K562 (cell line): ENCODE data around the gene TMEM208. TPM values are rescaled to one million over a fixed set of nuclear protein-coding genes. Genes with fewer than 3 reads are reported as not detected.

ENCODE experiments used
- ATAC-seq: fragments of 200-7000 bp; cut with Tn5 transposase; 3 replicates; pipeline ENCODE4 v1.9.1; 2020; ENCODE audit warnings: moderate library complexity
- BruUV-seq: library from RNA; stranded (reverse); fragments of 400-500 nt; replicated peaks from 2 replicates; lab custom pipeline; 2021; lab: Mats Ljungman, UMichigan
- CTCF ChIA-PET: fragments of 300-600 bp; formaldehyde crosslinking; extraction: SDS; loops from one replicate; lab custom pipeline; 2021; ENCODE audit warnings: low intra/inter-chr PET ratio; lab: Yijun Ruan, JAX
- POLR2A ChIA-PET: fragments of 300-600, 350-650 bp; sonication (Branson Sonifier 250); formaldehyde crosslinking; extraction: SDS; loops from one replicate; lab custom pipeline; 2021; ENCODE audit warnings: antibody characterized with exemption, inconsistent platforms; lab: Yijun Ruan, JAX
- DNase-seq, 4 experiments: peaks; one replicate each; pipeline versions ENCODE4 v3.0.0 to v3.0.0-alpha.2; 2011 to 2018; ENCODE audit warnings: low spot score in 3 of 4, mixed read lengths in 3 of 4; ENCODE audit errors: extremely low read depth in 1 of 4
- FAIRE-seq: peaks from 2 replicates; lab custom pipeline; 2011; peaks lifted over from hg19 to GRCh38; lab: Jason Lieb, UNC
- H2AFZ ChIP-seq: 2 replicates; pipeline ENCODE4 v1.6.0; 2011; ENCODE audit warnings: low read depth, low read length, control low read depth, inconsistent platforms
- H3K27ac ChIP-seq: fragments of 200-600 bp; 3 replicates; pipeline ENCODE4 v1.8.0; 2011; ENCODE audit warnings: low read depth, mild to moderate bottlenecking, control low read depth, inconsistent platforms, low read length, moderate library complexity, mixed read lengths; ENCODE audit errors: extremely low read depth
- H3K27me3 ChIP-seq, 2 experiments: fragments of 300-600 bp in 1 of 2; 2 replicates in 1 of 2; 3 replicates in 1 of 2; pipeline versions ENCODE4 v1.6.0 to v1.8.0; 2011; ENCODE audit warnings: inconsistent platforms in 2 of 2, low read length in 2 of 2, mild to moderate bottlenecking in 1 of 2, mixed read lengths in 1 of 2, moderate library complexity in 1 of 2; ENCODE audit not compliant: control insufficient read depth in 2 of 2, insufficient read depth in 2 of 2
- H3K36me3 ChIP-seq: fragments of 300-600 bp; 3 replicates; pipeline ENCODE4 v1.8.0; 2011; ENCODE audit warnings: mild to moderate bottlenecking, low read length, inconsistent platforms; ENCODE audit not compliant: control insufficient read depth, insufficient read depth
- H3K4me1 ChIP-seq, 2 experiments: fragments of 200-600 bp in 1 of 2; replicated peaks in 1 of 2; 2 replicates in 1 of 2; 3 replicates in 1 of 2; pipeline versions ENCODE4 v1.5.1 to v1.8.0; 2011; ENCODE audit warnings: inconsistent platforms in 2 of 2, low read length in 2 of 2, mild to moderate bottlenecking in 1 of 2, mixed read lengths in 1 of 2, moderate library complexity in 1 of 2; ENCODE audit not compliant: control insufficient read depth in 2 of 2, insufficient read depth in 2 of 2
- H3K4me2 ChIP-seq: 2 replicates; pipeline ENCODE4 v1.6.1; 2011; ENCODE audit warnings: low read length, control low read depth, inconsistent platforms, mixed read lengths; ENCODE audit not compliant: insufficient read depth
- H3K4me3 ChIP-seq: fragments of 200-600 bp; sonication (generic), shearing (Covaris generic); 2 replicates; pipeline ENCODE4 v1.5.1; 2016; ENCODE audit warnings: control low read depth, inconsistent platforms
- H3K79me2 ChIP-seq: fragments of 200-600 bp; 3 replicates; pipeline ENCODE4 v1.8.0; 2011; ENCODE audit warnings: low read length, inconsistent platforms; ENCODE audit not compliant: control insufficient read depth, insufficient read depth
- H3K9ac ChIP-seq, 2 experiments: 2 replicates each; pipeline versions ENCODE4 v1.6.0 to v1.6.1; 2011; ENCODE audit warnings: low read depth in 2 of 2, low read length in 2 of 2, control low read depth in 1 of 2, inconsistent platforms in 1 of 2, mild to moderate bottlenecking in 1 of 2, mixed read lengths in 1 of 2; ENCODE audit not compliant: insufficient read depth in 1 of 2
- H3K9me1 ChIP-seq: one replicate; pipeline ENCODE4 v1.6.0; 2011; ENCODE audit warnings: inconsistent platforms, mild to moderate bottlenecking, low read length, moderate library complexity; ENCODE audit not compliant: control insufficient read depth, insufficient read depth
- H3K9me3 ChIP-seq: replicated peaks from 2 replicates; pipeline ENCODE4 v1.5.1; 2011; ENCODE audit warnings: low read depth, low read length, inconsistent platforms; ENCODE audit not compliant: control insufficient read depth, insufficient read depth
- H4K20me1 ChIP-seq: replicated peaks from 2 replicates; pipeline ENCODE4 v1.6.1; 2011; ENCODE audit warnings: low read length, inconsistent platforms, mixed read lengths; ENCODE audit not compliant: control insufficient read depth, insufficient read depth
- CHD7 ChIP-seq: fragments of 200-600 bp; sonication (generic); IDR thresholded peaks from one replicate; pipeline ENCODE4 v1.6.1; 2012; ENCODE audit warnings: mild to moderate bottlenecking, low read depth, low read length, inconsistent platforms
- IRF2 ChIP-seq: sonication (generic); formaldehyde crosslinking; IDR thresholded peaks from 2 replicates; pipeline ENCODE4 v1.8.1; 2022; ENCODE audit warnings: mild to moderate bottlenecking, missing genetic modification reagents
- TAF9B ChIP-seq: fragments of 450-650 bp; IDR thresholded peaks from 2 replicates; pipeline ENCODE4 v1.6.1; 2018; ENCODE audit warnings: mild to moderate bottlenecking; ENCODE audit not compliant: partially characterized antibody
- WGBS: fragments of 100-300 bp; shearing (Covaris generic); methylation state at CpG from one replicate; pipeline ENCODE4 v1.1.6; 2016; ENCODE audit warnings: low coverage, mixed read lengths; ENCODE audit not compliant: insufficient coverage; ENCODE audit errors: missing lambda C conversion rate; 5-methylcytosine and 5-hydroxymethylcytosine counted together
- in situ Hi-C: fragments of 300-500 bp; cut with MboI; formaldehyde crosslinking; loops from 4 replicates; pipeline ENCODE4 v1.15.0; 2018; ENCODE audit warnings: inconsistent platforms, mixed read lengths
- intact Hi-C: fragments of 100-400 bp; cut with micrococcal nuclease; formaldehyde crosslinking; loops from 2 replicates; pipeline ENCODE4 v1.14.2; 2022
- polyA plus RNA-seq, 8 experiments: library from polyadenylated mRNA; depleted of rRNA in 4 of 8; stranded (reverse) in 5 of 8; unstranded in 3 of 8; fragments of >200 nt; fragmentation: Nextera tagmentation in 2 of 8; fragmentation: Illumina TruSeq in 1 of 8; extraction: Ambion mirVana in 2 of 8; extraction: Trizol in 1 of 8; gene quantifications; 2 replicates each; pipeline versions ENCODE4 v1.2.1 to v1.2.3, GENCODE V29; 2011 to 2014; ENCODE audit warnings: inconsistent platforms in 1 of 8, missing spikeins in 1 of 8
- total RNA-seq, 7 experiments: library from RNA; depleted of rRNA in 6 of 7; stranded (reverse); fragments of >200 nt in 6 of 7; fragmentation: Illumina TruSeq in 2 of 7; extraction: Trizol in 2 of 7; gene quantifications; 2 replicates each; pipeline versions ENCODE4 v1.2.1 to v1.2.3, GENCODE V29; 2011 to 2021; ENCODE audit warnings: low replicate concordance in 1 of 7
- TF ChIP-seq, protein P1 (sequence below): fragments of 450-650 bp; formaldehyde crosslinking; IDR thresholded peaks from 2 replicates; pipeline ENCODE4 v1.4.0; 2022; ENCODE audit warnings: mild to moderate bottlenecking, moderate library complexity

Gene TMEM208
- total and polyA plus RNA-seq, 9 of the 15 experiments (the other 6 are each of a cell fraction or from before 2014, with no cell fraction given): 31.8 to 239 (median 54.3) TPM

GRCh38 chr16:67206838-67207248 lies 20.1 kb upstream of the TMEM208 start:
- intact Hi-C loops: no loop called here
- ATAC-seq: peak; percentile 44
- no peaks in the 10 kb centered on the region for H3K79me2 ChIP-seq
- H2AFZ ChIP-seq: no peak overlapping the region
- 82% methylated on average over 3 of the region's 3 CpGs for WGBS
- no peaks in the 10 kb centered on the region for H3K9me3 ChIP-seq
- no peak overlapping the region for H3K4me3 ChIP-seq
- no peak overlapping the region for H3K4me2 ChIP-seq
- H4K20me1 ChIP-seq: no peaks in the 10 kb centered on the region; the same call in 1 of the 2 replicates
- H3K36me3 ChIP-seq: peaks cover 31% of the 10 kb centered on the region; the same call in 2 of the 3 replicates
- POLR2A ChIA-PET: interaction anchor here (0.6 to 3.8 kb wide), 5 partner anchors 11 to 269 kb away, joined by 3 to 21 read pairs (median 6); partner anchors contain the start of genes E2F4 and TMEM208
- peak in 1 of 4 experiments; percentile 37 for DNase-seq
- H3K4me1 ChIP-seq: peaks cover 10 to 56% of the 10 kb centered on the region in 2 experiments; a peak in 4 of 5 replicates
- peak overlapping the region in 1 of 2 experiments; percentile 80; a peak in 3 of 4 replicates for H3K9ac ChIP-seq
- TF ChIP-seq IRF2 (no peak), CHD7 (no peak), TAF9B (no peak)
- TF ChIP-seq, protein P1, sequence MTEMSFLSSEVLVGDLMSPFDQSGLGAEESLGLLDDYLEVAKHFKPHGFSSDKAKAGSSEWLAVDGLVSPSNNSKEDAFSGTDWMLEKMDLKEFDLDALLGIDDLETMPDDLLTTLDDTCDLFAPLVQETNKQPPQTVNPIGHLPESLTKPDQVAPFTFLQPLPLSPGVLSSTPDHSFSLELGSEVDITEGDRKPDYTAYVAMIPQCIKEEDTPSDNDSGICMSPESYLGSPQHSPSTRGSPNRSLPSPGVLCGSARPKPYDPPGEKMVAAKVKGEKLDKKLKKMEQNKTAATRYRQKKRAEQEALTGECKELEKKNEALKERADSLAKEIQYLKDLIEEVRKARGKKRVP (CRISPR knock-in tag): no peak
- no peaks in the 10 kb centered on the region for H3K27me3 ChIP-seq
- CTCF ChIA-PET: no interaction called here
- peaks cover 3% of the 10 kb centered on the region for H3K9me1 ChIP-seq
- in situ Hi-C loops: no loop called here
- no peak overlapping the region for H3K27ac ChIP-seq
- no TSS peak for BruUV-seq
- FAIRE-seq: peak; percentile 55
